ENCODE data around the gene RGS11. TPM values are rescaled to one million over a fixed set of nuclear protein-coding genes. Genes with fewer than 3 reads are reported as not detected.
"Not testable (repeated sequence)": the region's sequence is repeated elsewhere in the genome, so short reads cannot be mapped to it uniquely, and the experiment has no call there.

Gene RGS11
- polyA plus RNA-seq, 1 donor: 1.4 TPM

GRCh38 chr16:263182-263774 is 12.5 kb downstream of the RGS11 start:
- DNase-seq: no peak

DNA sequence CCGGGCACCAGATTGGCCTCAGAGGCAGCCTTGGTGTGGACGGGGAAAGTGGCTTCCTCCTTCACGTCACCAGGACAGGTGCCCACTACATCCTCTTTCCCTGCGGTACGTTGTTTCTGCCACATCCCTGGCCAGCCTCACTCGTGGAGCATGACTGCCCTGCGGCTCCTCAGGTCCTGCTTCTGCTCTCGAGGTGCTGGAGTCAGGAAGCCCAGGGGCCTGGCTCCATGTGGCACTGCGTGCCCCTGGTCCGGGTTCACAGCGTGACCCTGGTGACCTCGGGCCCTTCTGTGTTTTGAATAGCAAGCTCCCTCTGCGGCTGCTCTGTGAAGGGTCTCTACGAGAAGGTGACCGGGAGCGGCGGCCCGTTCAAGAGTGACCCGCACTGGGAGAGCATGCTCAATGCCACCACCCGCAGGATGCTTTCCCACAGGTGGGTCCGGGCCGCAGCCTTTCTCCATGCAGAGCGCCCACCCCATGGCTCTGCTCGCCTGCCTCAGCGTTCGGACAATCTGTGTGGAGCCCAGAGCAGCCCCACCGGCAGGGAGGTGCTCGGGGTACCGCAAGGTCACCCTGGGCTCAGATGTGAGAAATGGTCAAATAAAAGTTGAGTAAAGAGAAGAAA is 13.5 kb downstream of the RGS11 start:
- DNase-seq: no peak

GRCh38 chr16:261031-261691 is 14.6 kb downstream of the RGS11 start:
- no peak for DNase-seq

DNA sequence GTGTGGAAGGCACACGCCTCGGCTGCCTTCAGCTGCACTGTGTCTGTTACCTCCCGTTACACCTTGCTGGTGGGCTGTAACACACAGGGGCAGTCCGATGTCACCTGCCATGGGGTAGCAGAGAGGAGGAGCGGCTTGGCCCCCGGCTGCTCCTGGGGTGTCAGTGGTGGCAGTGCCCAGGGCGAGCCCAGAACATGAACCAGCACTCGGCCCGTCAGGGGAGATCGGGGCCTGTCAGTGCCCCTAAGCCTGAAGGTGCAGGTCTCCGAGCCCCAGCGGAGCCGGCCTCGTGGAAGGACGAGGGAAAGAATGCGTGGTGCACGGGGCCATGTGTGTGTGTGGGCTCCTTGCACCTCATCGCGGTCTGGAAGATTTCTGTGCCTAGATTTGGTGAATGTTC is 15.4 kb downstream of the RGS11 start:
- DNase-seq: no peak

DNA sequence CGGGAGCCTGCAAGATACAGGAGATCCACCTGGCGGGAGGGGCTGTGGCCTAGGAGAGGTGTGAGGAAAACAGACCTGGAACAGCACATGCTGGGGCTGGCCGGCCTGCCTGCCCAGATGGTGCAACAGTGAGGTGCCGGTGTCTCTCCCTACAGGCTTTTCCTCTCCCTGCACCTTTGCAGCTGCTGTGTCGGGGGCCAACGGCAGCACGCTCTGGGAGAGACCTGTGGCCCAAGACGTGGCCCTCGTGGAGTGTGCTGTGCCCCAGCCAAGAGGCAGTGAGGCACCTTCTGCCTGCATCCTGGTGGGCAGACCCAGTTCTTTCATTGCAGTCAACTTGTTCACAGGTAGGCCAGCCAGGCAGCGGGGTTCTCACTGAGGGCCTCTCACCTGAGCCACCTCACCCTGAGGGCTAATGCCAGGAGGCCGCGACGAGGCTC is 15.9 kb downstream of the RGS11 start:
- no peak for DNase-seq

- DNase-seq: no peak
Observed at GRCh38 chr16:259226-259625, 16.5 kb downstream of the RGS11 start.

DNA sequence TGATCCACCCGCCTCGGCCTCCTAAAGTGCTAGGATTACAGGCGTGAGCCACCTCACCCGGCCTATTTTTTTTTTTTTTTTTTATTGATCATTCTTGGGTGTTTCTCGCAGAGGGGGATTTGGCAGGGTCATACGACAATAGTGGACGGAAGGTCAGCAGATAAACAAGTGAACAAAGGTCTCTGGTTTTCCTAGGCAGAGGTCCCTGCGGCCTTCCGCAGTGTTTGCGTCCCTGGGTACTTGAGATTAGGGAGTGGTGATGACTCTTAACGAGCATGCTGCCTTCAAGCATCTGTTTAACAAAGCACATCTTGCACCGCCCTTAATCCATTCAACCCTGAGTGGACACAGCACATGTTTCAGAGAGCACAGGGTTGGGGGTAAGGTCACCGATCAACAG is 17.7 kb downstream of the RGS11 start:
- DNase-seq: not testable (repeated sequence)

GRCh38 chr16:255183-255582 is 20.6 kb downstream of the RGS11 start:
- DNase-seq: no peak

GRCh38 chr16:254461-254860 is 21.3 kb downstream of the RGS11 start:
- DNase-seq: no peak

DNA sequence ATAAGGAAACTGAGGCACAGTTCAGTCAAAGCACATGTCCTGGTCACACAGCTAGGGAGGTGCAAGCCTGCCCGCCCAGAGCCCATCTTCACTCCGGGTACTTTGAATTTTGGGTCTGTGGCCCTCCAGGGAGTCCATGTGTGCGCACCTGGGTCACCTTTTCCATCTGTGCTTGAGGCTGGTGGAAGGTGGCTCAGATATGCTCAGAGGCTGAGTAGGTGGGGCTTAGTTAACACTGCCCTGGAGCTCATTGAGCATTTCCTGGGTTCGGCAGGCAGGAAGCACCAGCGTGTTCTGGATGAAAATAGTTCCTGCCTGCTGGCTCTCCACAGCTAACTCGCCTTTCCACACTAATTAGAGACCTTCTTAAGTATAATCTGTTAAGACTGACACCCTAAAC is 21.9 kb downstream of the RGS11 start:
- DNase-seq: no peak

GRCh38 chr16:252366-253337 is 23.1 kb downstream of the RGS11 start:
- DNase-seq: no peak

DNA sequence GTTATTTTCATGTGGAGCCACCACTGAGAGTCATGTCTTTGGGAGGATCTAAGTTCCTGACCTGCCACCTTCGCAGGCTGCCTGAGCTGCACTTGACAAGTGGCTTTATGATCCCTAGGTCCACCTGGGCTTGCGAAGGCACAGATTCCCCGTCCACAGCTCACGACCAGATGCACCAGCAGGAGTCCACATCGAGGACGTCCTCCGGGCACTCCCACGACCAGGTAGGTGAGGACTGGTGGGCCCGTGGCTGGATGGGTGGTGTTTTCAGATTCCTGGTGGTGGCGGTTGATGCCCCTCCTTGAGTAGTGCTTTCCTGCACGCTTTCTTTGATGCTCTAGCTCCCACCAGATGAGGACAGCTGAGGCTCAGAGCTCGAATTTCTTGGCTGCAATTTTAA is 26.3 kb downstream of the RGS11 start:
- DNase-seq: no peak

- DNase-seq: no peak
Observed at GRCh38 chr16:247027-247426, 28.7 kb downstream of the RGS11 start.

DNA sequence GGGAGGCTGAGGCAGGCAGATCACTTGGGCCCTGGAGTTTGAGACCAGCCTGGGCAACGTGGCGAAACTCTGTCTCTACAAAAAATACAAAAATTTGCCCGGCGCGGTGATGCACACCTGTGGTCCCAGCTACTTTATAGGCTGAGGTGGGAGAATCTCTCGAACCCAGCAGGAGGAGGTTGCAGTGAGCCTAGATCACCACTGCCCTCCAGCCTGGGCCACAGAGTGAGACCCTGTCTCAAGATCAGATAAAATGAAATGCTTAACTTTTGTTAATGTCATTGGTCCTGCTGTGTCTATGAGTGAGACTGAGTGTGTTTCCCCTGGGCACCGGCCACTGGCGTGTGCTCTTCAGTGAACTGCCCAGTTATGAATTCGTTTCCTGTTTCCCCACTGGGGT is 30.6 kb downstream of the RGS11 start:
- DNase-seq: no peak

GRCh38 chr16:243348-243747 is 32.4 kb downstream of the RGS11 start:
- DNase-seq: no peak

DNA sequence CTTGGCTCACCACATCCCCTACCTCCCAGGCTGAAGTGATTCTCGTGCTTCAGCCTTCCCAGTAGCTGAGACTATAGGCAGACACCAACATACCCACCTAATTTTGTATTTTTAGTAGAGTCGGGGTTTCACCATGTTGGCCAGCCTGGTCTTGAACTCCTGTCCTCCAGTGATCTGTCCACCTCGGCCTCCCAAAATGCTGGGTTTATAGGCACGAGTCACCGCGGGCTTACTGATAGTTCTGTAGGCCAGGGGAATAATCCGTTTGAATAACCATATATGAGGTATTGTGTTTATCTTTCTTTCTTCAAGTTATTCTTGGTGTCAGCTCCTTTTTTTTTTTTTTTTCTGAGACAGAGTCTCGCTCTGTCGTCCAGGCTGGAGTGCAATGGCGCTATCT is 33.5 kb downstream of the RGS11 start:
- DNase-seq: no peak

- DNase-seq: no peak
Observed at GRCh38 chr16:240559-240958, 35.2 kb downstream of the RGS11 start.

- DNase-seq: no peak
Observed at GRCh38 chr16:239948-240277, 35.8 kb downstream of the RGS11 start.

DNA sequence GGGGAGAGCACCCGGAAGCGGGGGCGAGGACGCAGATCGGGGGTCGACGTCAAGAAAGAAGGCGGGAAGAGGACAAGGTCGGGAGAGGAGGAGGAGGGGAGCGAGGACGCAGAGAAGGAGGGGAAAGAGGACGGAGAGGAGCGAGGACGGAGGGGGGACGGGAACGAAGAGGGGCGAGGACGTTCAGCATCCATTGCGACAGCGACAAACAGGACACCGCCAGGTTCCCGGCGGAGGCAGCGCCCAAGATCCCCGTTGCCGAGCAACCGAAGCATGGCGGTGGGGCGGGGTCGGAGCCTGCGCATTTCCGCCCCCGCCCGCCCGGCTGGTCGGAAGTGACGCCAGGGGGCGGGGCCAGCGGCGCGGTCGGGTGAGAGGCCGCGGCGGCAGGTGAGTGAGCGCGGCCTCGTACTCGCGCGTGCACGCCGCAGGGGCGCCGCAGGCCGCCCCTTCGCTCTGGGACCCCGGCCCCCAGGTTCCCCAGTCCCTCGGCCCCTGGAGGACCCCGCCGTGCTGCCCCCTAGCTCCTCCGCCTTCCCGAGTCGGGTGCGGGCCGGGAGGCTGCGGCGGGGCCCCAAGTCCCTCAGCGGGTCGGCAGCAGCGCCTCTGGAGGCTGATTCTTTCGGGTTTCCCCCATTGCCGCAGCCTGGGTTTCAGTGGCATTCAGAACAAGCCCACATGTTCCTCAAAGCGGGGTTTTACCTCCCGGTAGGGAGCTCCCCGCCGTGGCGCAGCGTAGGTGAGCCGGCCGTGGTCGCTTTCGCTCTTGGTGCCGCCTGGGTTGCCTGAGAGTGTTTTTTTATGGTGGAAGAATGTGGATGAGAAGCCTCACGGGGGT is 41.1 kb downstream of the RGS11 start, which contains the start of gene FAM234A:
Gene FAM234A, plus strand, starts transcription at position 354 of the 838 bp plus-strand sequence. CDS start 19,593 bp downstream, outside the sequence.
- DNase-seq: peak; percentile 93

- no peak for DNase-seq
Observed at GRCh38 chr16:230949-231348, 44.8 kb downstream of the RGS11 start.

DNA sequence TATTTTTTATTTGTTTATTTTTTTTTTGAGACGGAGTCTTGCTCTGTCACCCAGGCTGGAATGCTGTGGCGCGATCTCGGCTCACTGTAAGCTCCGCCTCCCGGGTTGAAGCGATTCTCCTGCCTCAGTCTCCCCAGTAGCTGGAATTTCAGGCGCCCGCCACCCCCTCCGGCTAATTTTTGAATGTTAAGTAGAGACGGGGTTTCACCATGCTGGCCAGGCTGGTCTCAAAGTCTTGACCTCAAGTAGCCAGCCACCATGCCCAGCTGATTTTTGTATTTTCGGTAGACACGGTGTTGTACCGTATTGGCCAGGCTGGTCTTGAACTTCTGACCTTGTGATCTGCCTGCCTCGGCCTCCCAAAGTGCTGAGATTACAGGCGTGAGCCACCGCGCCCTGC is 45.4 kb downstream of the RGS11 start:
- not testable (repeated sequence) for DNase-seq
